Endothelial cell (in vitro differentiated cells): Measurements from ENCODE around the gene NKD1. TPM values are rescaled to one million over a fixed set of nuclear protein-coding genes. Genes with fewer than 3 reads are reported as not detected.

ENCODE experiments used
- DNase-seq: peaks from one replicate; pipeline ENCODE4 v3.0.0; 2021; ENCODE audit warnings: low spot score
- H3K27ac Mint-ChIP-seq: one replicate; pipeline ENCODE4 v1.8.0; 2021; ENCODE audit warnings: mixed read lengths, inconsistent platforms; ENCODE audit not compliant: unreplicated experiment
- H3K27me3 Mint-ChIP-seq: one replicate; pipeline ENCODE4 v1.8.0; 2021; ENCODE audit warnings: mild to moderate bottlenecking, moderate library complexity, mixed read lengths, inconsistent platforms; ENCODE audit not compliant: unreplicated experiment
- H3K36me3 Mint-ChIP-seq: one replicate; pipeline ENCODE4 v1.8.0; 2021; ENCODE audit warnings: mild to moderate bottlenecking, low read depth, mixed read lengths, inconsistent platforms; ENCODE audit not compliant: unreplicated experiment
- H3K4me1 Mint-ChIP-seq: one replicate; pipeline ENCODE4 v1.8.0; 2021; ENCODE audit warnings: mild to moderate bottlenecking, mixed read lengths, inconsistent platforms; ENCODE audit not compliant: unreplicated experiment
- H3K4me3 Mint-ChIP-seq: one replicate; pipeline ENCODE4 v1.8.0; 2021; ENCODE audit warnings: mild to moderate bottlenecking, mixed read lengths, inconsistent platforms; ENCODE audit not compliant: unreplicated experiment
- H3K9me3 Mint-ChIP-seq: one replicate; pipeline ENCODE4 v1.8.0; 2021; ENCODE audit warnings: mixed read lengths, inconsistent platforms; ENCODE audit not compliant: unreplicated experiment
- total RNA-seq: library from RNA; stranded (reverse); fragmentation: NEBNext Ultra II Directional; extraction: Animal tissue kit (Norgen Biotek cat#: 25700); gene quantifications from one replicate; pipeline ENCODE4 v1.2.1, GENCODE V29; 2021; ENCODE audit not compliant: unreplicated experiment
- TF ChIP-seq, protein P1 (sequence below): fragments of 200-600 bp; sonication (generic); IDR thresholded peaks from one replicate; pipeline ENCODE4 v1.5.0; 2021; ENCODE audit warnings: antibody characterized with exemption; ENCODE audit not compliant: unreplicated experiment

NKD1 gene
- total RNA-seq, 1 donor from 2014 or later, result 2.4 TPM

DNA sequence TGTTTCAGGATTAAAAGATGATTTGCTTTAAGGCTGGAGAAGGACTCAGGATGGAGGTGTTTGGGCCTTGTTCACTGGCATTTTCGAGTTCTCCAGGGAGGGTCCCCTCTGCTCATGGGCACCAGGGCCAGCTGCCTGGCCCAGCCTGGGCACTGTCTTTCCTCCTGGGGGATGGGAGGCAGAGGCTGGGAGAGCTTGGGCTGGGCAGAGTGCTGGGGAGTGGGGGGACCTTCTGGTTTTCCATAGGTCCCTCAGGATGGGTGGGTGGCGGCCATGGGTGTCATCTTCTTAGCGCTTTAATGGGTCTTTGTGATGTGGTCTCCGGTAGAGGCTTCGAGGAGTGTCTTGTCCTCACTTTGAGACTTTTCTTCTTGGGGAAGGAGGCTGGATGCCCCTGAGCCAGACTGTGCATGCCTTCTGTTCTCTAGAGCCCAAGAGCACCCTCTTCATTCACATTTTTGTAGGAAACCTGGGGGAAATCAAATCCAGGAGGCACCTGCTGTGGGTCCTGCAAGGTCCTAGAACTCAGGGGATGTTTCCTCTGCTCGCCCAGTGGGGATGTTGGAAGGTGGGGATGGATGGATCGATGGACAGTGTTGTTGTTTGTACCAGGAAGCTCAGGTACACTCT lies 5.7 kb downstream of the NKD1 start:
- Mint-ChIP-seq H3K4me1 (no peaks in the 10 kb centered on the region), H3K4me3 (no peak overlapping the region), H3K36me3 (no peaks in the 10 kb centered on the region), H3K27ac (no peak overlapping the region), H3K27me3 (peaks cover 5% of the 10 kb centered on the region), H3K9me3 (no peaks in the 10 kb centered on the region)
- DNase-seq, result no peak
- TF ChIP-seq, protein P1, sequence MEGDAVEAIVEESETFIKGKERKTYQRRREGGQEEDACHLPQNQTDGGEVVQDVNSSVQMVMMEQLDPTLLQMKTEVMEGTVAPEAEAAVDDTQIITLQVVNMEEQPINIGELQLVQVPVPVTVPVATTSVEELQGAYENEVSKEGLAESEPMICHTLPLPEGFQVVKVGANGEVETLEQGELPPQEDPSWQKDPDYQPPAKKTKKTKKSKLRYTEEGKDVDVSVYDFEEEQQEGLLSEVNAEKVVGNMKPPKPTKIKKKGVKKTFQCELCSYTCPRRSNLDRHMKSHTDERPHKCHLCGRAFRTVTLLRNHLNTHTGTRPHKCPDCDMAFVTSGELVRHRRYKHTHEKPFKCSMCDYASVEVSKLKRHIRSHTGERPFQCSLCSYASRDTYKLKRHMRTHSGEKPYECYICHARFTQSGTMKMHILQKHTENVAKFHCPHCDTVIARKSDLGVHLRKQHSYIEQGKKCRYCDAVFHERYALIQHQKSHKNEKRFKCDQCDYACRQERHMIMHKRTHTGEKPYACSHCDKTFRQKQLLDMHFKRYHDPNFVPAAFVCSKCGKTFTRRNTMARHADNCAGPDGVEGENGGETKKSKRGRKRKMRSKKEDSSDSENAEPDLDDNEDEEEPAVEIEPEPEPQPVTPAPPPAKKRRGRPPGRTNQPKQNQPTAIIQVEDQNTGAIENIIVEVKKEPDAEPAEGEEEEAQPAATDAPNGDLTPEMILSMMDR, result no peak

DNA sequence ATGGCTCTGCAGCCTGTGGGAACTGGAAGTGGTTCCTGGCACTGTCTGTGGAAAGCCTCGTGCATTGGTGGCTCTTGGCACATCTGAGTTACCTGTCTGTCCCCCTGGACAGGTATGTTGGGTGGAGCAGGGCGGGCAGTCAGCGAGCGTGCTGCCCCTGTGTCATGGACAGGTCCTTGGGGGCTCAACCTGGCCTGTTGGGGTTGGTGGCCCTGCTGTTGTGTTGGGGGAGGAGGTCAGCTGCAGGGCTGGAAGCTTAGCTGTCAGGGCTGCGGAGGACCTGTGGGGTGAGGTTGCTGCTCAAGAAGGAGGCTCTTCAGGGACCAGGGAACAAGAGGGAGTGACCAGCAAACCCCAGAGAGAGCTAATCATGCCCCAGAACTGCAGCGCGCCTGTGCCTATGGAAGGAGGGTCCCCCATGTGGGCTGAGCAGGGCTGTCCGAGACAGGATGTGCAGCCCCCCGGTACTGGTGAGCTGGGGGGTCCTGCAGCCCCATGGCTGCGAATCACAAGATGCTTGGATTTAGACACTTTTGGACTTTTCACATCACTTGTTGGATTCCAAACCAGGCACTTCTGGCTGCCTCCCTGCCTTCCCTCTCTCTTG lies 7.2 kb downstream of the NKD1 start:
- Mint-ChIP-seq H3K4me3 (no peak overlapping the region), H3K9me3 (no peaks in the 10 kb centered on the region), H3K27ac (no peak overlapping the region), H3K36me3 (no peaks in the 10 kb centered on the region), H3K27me3 (peaks cover 4% of the 10 kb centered on the region), H3K4me1 (no peaks in the 10 kb centered on the region)
- no peak for DNase-seq
- TF ChIP-seq, protein P1, result no peak

DNA sequence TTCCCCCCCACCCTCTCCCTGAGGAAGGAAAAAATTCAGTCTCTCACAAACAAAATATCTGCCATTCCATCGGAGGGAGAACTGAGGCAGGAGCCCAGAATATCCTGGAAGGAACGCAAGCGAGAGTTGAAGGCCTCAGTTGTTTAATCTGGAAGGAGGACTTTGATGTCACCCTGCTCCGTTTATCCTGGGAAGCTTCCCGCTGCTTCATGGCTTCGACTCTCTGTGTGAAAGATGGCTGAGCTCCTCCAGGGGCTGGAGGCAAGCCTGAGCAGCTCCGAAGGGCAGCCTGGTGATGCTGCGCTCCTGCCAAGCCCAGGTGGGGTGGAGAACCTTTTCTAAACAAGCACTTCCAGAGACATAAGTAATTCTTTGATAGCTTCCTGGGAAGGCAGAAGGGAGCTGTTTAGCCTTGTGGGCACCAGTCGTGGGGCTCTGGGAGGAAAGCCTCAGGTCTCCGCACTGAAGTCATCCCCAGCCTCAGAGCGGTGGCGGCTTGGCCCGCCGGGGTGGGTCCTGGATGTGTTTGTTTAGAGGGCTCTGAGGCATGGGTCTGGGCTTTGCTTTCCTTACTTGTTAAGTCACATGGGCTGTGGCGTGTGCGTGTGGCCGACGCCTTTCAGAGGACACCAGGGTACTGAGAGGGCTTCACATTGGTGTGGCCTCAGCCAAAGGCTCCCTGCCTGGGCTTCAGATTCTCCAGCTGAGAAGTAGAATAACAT lies 7.9 kb downstream of the NKD1 start:
- H3K4me3 Mint-ChIP-seq, result no peak overlapping the region
- no peaks in the 10 kb centered on the region for H3K9me3 Mint-ChIP-seq
- no peaks in the 10 kb centered on the region for H3K4me1 Mint-ChIP-seq
- H3K27me3 Mint-ChIP-seq, result peaks cover 2% of the 10 kb centered on the region
- no peak for DNase-seq
- TF ChIP-seq, protein P1, result no peak
- no peak overlapping the region for H3K27ac Mint-ChIP-seq
- no peaks in the 10 kb centered on the region for H3K36me3 Mint-ChIP-seq

DNA sequence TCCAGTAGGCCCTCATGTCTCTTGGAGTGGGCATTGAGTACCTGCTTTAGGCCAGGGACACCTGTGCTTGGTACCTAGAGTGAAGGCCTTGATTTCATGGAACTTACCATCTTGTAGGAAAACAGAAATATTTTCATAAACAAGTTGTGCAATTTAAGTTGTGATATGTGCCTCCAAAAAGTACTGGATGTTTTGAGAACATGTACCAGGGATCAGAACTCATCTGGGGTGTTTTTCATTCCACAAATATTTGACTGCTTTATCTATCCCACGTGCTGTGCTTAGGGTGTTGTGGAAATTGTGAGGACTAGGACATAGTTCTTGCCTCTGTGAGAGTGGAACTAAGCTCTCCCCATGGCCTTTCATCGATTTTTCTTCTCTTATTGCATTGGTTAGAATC lies 8.8 kb downstream of the NKD1 start:
- TF ChIP-seq, protein P1, result no peak

DNA sequence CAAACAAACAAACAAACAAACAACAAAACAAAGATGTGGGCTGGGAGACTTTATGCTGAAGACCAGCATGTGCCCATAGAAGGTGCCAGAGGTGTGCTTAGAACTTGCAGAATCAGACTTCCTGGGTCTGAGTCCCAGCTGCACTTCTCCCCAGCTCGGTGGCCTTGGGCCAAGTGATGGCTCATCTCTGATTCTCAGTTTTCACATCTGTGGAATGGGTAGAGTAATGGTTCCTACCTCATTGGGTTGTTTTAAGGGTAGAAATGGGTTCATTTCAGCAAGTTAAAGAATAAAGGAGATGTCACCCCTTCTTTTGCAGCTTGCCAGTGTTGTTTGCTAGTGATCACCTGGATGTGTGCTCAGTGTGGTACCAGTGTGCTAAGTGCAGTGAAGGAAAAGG lies 10.7 kb downstream of the NKD1 start:
- no peaks in the 10 kb centered on the region for H3K4me1 Mint-ChIP-seq
- H3K36me3 Mint-ChIP-seq, result no peaks in the 10 kb centered on the region
- no peak for DNase-seq
- TF ChIP-seq, protein P1, result no peak
- no peak overlapping the region for H3K4me3 Mint-ChIP-seq
- H3K9me3 Mint-ChIP-seq, result no peaks in the 10 kb centered on the region
- H3K27me3 Mint-ChIP-seq, result no peaks in the 10 kb centered on the region
- H3K27ac Mint-ChIP-seq, result no peak overlapping the region

More for the DNA sequence above, 8.8 kb downstream of the NKD1 start:
- H3K36me3 Mint-ChIP-seq, result no peaks in the 10 kb centered on the region
- no peak for DNase-seq
- no peaks in the 10 kb centered on the region for H3K9me3 Mint-ChIP-seq
- no peak overlapping the region for H3K27ac Mint-ChIP-seq
- H3K4me3 Mint-ChIP-seq, result no peak overlapping the region
- no peaks in the 10 kb centered on the region for H3K4me1 Mint-ChIP-seq
- H3K27me3 Mint-ChIP-seq, result peaks cover 2% of the 10 kb centered on the region
